ENCODE results near the gene DEDD.
A peak's percentile ranks its signal among the peaks of the same experiment; 100 is the strongest.

Gene DEDD

GRCh38 chr1:161132410-161133219 lies at the start of gene DEDD:
DEDD (minus strand) TSS chr1:161132667; CDS start chr1:161124462, 8,205 bp downstream.
- peak; percentile 93 to 94 for DNase-seq (ENCODE audit: low read depth in 2 of 2)

- no peak for DNase-seq (ENCODE audit: low read depth in 2 of 2)
Measured at GRCh38 chr1:161182214-161182613, 49.7 kb upstream of the DEDD start.

- DNase-seq (ENCODE audit: low read depth in 2 of 2), result no peak
Measured at GRCh38 chr1:161180639-161181038, 48.2 kb upstream of the DEDD start.

- DNase-seq (ENCODE audit: low read depth in 2 of 2), result no peak
Measured at GRCh38 chr1:161179698-161180097, 47.2 kb upstream of the DEDD start.

- no peak for DNase-seq (ENCODE audit: low read depth in 2 of 2)
Measured at GRCh38 chr1:161177936-161178244, 45.4 kb upstream of the DEDD start.

GRCh38 chr1:161177112-161177935 lies 44.9 kb upstream of the DEDD start, which contains the start of gene B4GALT3:
B4GALT3 (minus strand) TSS chr1:161177507; CDS start chr1:161176060, 1,447 bp downstream.
- DNase-seq (ENCODE audit: low read depth in 2 of 2), result no peak

GRCh38 chr1:161176468-161177111 lies 44.1 kb upstream of the DEDD start:
- no peak for DNase-seq (ENCODE audit: low read depth in 2 of 2)

GRCh38 chr1:161175771-161176453 lies 43.4 kb upstream of the DEDD start:
- DNase-seq (ENCODE audit: low read depth in 2 of 2), result no peak

- no peak for DNase-seq (ENCODE audit: low read depth in 2 of 2)
Measured at GRCh38 chr1:161174911-161175310, 42.4 kb upstream of the DEDD start.

- DNase-seq (ENCODE audit: low read depth in 2 of 2), result no peak
Measured at GRCh38 chr1:161173711-161174110, 41.2 kb upstream of the DEDD start.

GRCh38 chr1:161172776-161173376 lies 40.4 kb upstream of the DEDD start:
- DNase-seq (ENCODE audit: low read depth in 2 of 2), result peak; percentile 91 to 94

- DNase-seq (ENCODE audit: low read depth in 2 of 2), result no peak
Measured at GRCh38 chr1:161172349-161172748, 39.9 kb upstream of the DEDD start.

GRCh38 chr1:161171696-161172095 lies 39.2 kb upstream of the DEDD start:
- DNase-seq (ENCODE audit: low read depth in 2 of 2), result no peak

- DNase-seq (ENCODE audit: low read depth in 2 of 2), result no peak
Measured at GRCh38 chr1:161171191-161171590, 38.7 kb upstream of the DEDD start.

- no peak for DNase-seq (ENCODE audit: low read depth in 2 of 2)
Measured at GRCh38 chr1:161168906-161169305, 36.4 kb upstream of the DEDD start.

- no peak for DNase-seq (ENCODE audit: low read depth in 2 of 2)
Measured at GRCh38 chr1:161166669-161167548, 34.4 kb upstream of the DEDD start.

GRCh38 chr1:161165742-161166668 lies 33.5 kb upstream of the DEDD start, which contains the start of gene PPOX:
PPOX (plus strand) TSS chr1:161166426; CDS start chr1:161166848, 422 bp downstream.
- DNase-seq (ENCODE audit: low read depth in 2 of 2), result peak; percentile 86

GRCh38 chr1:161164901-161165610 lies 32.6 kb upstream of the DEDD start:
- DNase-seq (ENCODE audit: low read depth in 2 of 2), result no peak

- no peak for DNase-seq (ENCODE audit: low read depth in 2 of 2)
Measured at GRCh38 chr1:161163793-161164192, 31.3 kb upstream of the DEDD start.

Data from fibroblast of skin of left biceps (primary cell).